ENCODE results near the gene TNF. TPM values are rescaled to one million over a fixed set of nuclear protein-coding genes. Genes with fewer than 3 reads are reported as not detected.
A peak's percentile ranks its signal among the peaks of the same experiment; 100 is the strongest.

The TNF gene
- polyA plus RNA-seq (2012; ENCODE audit: missing spikeins) = 56.7 TPM

DNA sequence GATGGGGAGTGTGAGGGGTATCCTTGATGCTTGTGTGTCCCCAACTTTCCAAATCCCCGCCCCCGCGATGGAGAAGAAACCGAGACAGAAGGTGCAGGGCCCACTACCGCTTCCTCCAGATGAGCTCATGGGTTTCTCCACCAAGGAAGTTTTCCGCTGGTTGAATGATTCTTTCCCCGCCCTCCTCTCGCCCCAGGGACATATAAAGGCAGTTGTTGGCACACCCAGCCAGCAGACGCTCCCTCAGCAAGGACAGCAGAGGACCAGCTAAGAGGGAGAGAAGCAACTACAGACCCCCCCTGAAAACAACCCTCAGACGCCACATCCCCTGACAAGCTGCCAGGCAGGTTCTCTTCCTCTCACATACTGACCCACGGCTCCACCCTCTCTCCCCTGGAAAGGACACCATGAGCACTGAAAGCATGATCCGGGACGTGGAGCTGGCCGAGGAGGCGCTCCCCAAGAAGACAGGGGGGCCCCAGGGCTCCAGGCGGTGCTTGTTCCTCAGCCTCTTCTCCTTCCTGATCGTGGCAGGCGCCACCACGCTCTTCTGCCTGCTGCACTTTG is at the start of gene TNF:
Gene TNF (plus strand): TSS at position 231 of the 567 bp plus-strand sequence. CDS start 177 bp downstream, at position 408.
- no peak for DNase-seq (ENCODE audit: insufficient read length)
- peak; percentile 93 for FAIRE-seq
- peak; percentile 100 for TF ChIP-seq POLR2A (IDR thresholded peaks at IDR 0.05; ENCODE audit: low read depth, low read length)
- TF ChIP-seq POLR2AphosphoS5 (IDR thresholded peaks at IDR 0.05; ENCODE audit: low read depth, low read length) = peak; percentile 100
- peak; percentile 91 for TF ChIP-seq TAF1 (IDR thresholded peaks at IDR 0.05; ENCODE audit: borderline replicate concordance, low read depth, low read length)

DNA sequence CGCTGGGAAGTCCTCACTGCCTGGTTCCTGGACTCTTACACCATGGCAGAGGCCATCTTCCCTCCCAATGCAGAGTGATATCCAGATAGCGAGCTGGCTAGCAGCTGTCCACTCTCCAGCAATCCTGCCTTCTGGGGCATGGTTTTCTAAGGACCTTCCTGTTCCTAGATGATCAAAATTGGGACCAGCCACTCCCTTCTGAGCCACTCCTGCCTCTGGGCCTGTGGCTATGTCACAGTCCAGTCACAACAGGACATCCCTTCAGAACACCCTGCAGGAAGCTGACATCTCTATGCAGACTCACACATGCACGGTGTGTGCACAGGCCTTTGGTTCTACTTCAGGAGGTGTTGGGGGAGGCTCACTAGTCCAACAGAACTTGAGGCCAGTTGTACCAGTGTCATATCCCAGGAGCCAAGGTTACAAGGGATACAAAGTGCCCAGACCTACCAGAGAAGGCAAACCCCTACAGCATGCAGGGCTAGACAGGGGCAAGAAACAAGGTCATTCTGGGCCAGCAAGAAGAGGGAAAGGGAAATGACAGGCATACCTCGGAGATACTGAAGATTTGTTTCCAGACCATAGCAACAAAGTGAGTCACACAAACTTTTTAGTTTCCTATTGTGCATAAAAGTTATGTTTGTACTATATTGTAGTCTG is 49.3 kb upstream of the TNF start:
- DNase-seq (ENCODE audit: insufficient read length) (no peak), FAIRE-seq (no peak)
- TF ChIP-seq POLR2AphosphoS5 (IDR thresholded peaks at IDR 0.05; ENCODE audit: low read depth, low read length) = no peak
- no peak for TF ChIP-seq POLR2A (IDR thresholded peaks at IDR 0.05; ENCODE audit: low read depth, low read length)
- TF ChIP-seq TAF1 (IDR thresholded peaks at IDR 0.05; ENCODE audit: borderline replicate concordance, low read depth, low read length) = no peak

DNA sequence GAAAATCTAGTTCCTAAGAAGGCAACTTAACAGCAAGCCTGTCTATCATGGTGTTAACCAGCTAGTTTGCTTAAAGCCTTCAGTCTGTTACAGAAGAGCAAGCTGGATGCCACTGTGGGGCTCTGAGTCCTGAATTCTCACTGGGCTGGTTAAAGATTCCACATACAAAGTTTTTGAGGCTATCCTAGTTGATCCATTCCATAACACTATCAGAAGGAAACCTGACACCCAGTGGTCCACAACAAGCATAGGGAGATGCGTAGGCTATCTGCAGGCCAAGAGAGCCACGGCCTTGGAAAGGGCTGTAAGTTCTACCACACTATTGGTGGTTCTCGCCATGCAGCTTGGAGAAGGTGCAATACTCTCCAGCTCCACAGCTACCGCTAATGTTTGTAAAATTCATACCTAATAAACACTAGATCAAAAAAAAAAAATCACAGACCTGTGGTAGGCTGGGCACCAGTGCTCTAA is 47.0 kb upstream of the TNF start:
- TF ChIP-seq TAF1 (IDR thresholded peaks at IDR 0.05; ENCODE audit: borderline replicate concordance, low read depth, low read length) = no peak
- TF ChIP-seq POLR2AphosphoS5 (IDR thresholded peaks at IDR 0.05; ENCODE audit: low read depth, low read length) = no peak
- TF ChIP-seq POLR2A (IDR thresholded peaks at IDR 0.05; ENCODE audit: low read depth, low read length) = no peak
- FAIRE-seq (no peak), DNase-seq (ENCODE audit: insufficient read length) (no peak)

GRCh38 chr6:31528821-31529328 is 46.5 kb upstream of the TNF start, which contains the start of gene MCCD1:
Gene MCCD1, plus strand, starts transcription at chr6:31528962. Its CDS starts 53 bp downstream, at chr6:31529015.
- TF ChIP-seq POLR2A (IDR thresholded peaks at IDR 0.05; ENCODE audit: low read depth, low read length) (peak; percentile 54), TAF1 (IDR thresholded peaks at IDR 0.05; ENCODE audit: borderline replicate concordance, low read depth, low read length) (no peak), POLR2AphosphoS5 (IDR thresholded peaks at IDR 0.05; ENCODE audit: low read depth, low read length) (no peak; the same call in 1 of the 2 replicates)
- DNase-seq (ENCODE audit: insufficient read length) = no peak
- FAIRE-seq = no peak

DNA sequence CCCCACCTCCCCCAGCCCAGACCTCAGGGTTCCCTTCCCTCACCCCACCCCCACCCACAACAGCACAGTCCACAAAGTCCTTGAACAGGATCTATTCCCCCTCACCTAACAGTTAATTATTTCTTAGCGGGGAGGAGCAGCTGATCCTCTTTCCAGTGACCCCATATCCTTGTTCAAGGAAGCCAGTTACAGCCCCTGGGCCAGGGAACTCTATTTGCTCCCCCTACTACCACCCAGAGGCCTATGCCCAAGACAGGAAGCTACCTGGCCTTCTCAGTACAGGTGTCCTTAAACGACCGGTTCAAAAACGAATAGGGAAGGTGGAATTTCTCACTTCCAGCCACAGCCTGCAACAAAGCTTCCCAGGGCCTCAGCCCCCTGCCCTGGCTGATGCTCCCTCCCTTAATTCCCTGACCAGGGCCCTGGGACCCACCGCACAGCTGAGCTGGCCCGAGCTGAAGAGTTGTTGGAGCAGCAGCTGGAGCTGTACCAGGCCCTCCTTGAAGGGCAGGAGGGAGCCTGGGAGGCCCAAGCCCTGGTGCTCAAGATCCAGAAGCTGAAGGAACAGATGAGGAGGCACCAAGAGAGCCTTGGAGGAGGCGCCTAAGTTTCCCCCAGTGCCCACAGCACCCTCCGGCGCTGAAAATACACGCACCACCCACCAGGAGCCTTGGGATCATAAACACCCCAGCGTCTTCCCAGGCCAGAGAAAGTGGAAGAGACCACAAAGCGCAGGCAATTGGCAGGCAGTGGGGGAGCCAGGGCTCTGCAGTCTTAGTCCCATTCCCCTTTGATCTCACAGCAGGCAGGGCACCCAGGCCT is 45.8 kb upstream of the TNF start:
- FAIRE-seq = no peak
- TF ChIP-seq POLR2AphosphoS5 (IDR thresholded peaks at IDR 0.05; ENCODE audit: low read depth, low read length) (peak; percentile 42), POLR2A (IDR thresholded peaks at IDR 0.05; ENCODE audit: low read depth, low read length) (no peak; the same call in 1 of the 2 replicates)
- DNase-seq (ENCODE audit: insufficient read length) = no peak

DNA sequence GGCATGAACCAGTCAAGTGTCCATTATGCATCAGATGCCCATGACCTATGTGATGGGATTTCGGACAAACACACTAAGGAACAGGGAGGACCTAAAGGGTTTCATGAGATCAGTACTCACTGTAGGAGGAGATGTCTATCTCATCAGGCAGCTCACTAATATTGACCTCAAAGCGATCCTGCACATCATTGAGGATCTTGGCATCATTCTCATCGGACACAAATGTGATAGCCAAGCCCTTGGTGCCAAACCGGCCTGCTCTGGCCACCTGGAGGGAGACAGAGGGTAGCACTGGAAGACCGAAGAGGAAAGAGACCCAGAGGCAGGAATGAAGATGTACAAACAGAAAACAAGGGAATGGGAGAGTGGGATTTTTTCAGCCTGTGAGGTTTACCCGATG is 44.7 kb upstream of the TNF start:
- no peak for FAIRE-seq
- TF ChIP-seq POLR2AphosphoS5 (IDR thresholded peaks at IDR 0.05; ENCODE audit: low read depth, low read length) (no peak), POLR2A (IDR thresholded peaks at IDR 0.05; ENCODE audit: low read depth, low read length) (peak; percentile 37; the same call in 1 of the 2 replicates), TAF1 (IDR thresholded peaks at IDR 0.05; ENCODE audit: borderline replicate concordance, low read depth, low read length) (no peak)

DNA sequence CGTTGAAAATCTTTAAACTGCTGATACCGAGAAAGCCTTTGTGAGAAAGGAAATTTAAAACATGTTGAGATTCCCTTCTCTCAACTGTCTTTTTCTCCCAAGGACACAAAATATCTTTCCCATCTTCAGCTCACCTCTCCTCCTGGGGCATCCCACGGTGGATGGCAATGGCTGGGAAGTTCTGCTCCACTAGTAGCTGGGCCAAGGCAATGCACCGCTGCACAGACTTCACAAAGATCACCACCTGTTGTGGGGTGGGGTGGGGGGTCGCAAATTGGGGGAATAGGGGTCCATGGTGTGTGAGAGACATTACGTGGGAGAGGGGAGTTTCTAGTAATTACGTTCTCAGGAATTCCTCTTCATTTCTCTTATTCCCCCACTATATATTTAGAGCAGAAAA is 44.2 kb upstream of the TNF start:
- TF ChIP-seq TAF1 (IDR thresholded peaks at IDR 0.05; ENCODE audit: borderline replicate concordance, low read depth, low read length) (no peak), POLR2A (IDR thresholded peaks at IDR 0.05; ENCODE audit: low read depth, low read length) (no peak), POLR2AphosphoS5 (IDR thresholded peaks at IDR 0.05; ENCODE audit: low read depth, low read length) (no peak; the same call in 1 of the 2 replicates)
- no peak for DNase-seq (ENCODE audit: insufficient read length)
- FAIRE-seq = no peak

More for the DNA sequence above, 44.7 kb upstream of the TNF start:
- DNase-seq (ENCODE audit: insufficient read length) = no peak

GRCh38 chr6:31531771-31532643 is 43.4 kb upstream of the TNF start:
- FAIRE-seq (no peak), DNase-seq (ENCODE audit: insufficient read length) (no peak)
- peak; percentile 26; the same call in 1 of the 2 replicates for TF ChIP-seq POLR2A (IDR thresholded peaks at IDR 0.05; ENCODE audit: low read depth, low read length)
- TF ChIP-seq POLR2AphosphoS5 (IDR thresholded peaks at IDR 0.05; ENCODE audit: low read depth, low read length) = peak; percentile 2; the same call in 1 of the 2 replicates
- no peak for TF ChIP-seq TAF1 (IDR thresholded peaks at IDR 0.05; ENCODE audit: borderline replicate concordance, low read depth, low read length)

- FAIRE-seq = no peak
- TF ChIP-seq TAF1 (IDR thresholded peaks at IDR 0.05; ENCODE audit: borderline replicate concordance, low read depth, low read length) = no peak
- TF ChIP-seq POLR2A (IDR thresholded peaks at IDR 0.05; ENCODE audit: low read depth, low read length) = peak; percentile 17; the same call in 1 of the 2 replicates
- no peak; the same call in none of the 2 replicates for TF ChIP-seq POLR2AphosphoS5 (IDR thresholded peaks at IDR 0.05; ENCODE audit: low read depth, low read length)
Observed at GRCh38 chr6:31532644-31533454, 42.5 kb upstream of the TNF start.

More at GRCh38 chr6:31532644-31533454, 42.5 kb upstream of the TNF start:
- DNase-seq (ENCODE audit: insufficient read length) = no peak

All from GM12892 (cell line).